AG04449 (cell line): ENCODE data around the gene CACNA2D4.

ENCODE experiments used
- CTCF ChIA-PET: fragments of 350-600 bp; formaldehyde crosslinking; extraction: SDS; loops from one replicate; lab custom pipeline; 2021; ENCODE audit warnings: antibody characterized with exemption; lab: Yijun Ruan, JAX
- POLR2A ChIA-PET: fragments of 400-600, 350-600 bp; formaldehyde crosslinking; extraction: SDS; loops from one replicate; lab custom pipeline; 2020; ENCODE audit warnings: antibody characterized with exemption, inconsistent platforms; lab: Yijun Ruan, JAX
- DNase-seq: peaks from one replicate; pipeline ENCODE4 v3.0.0-alpha.2; 2010; ENCODE audit warnings: low read depth, low spot score
- H3K4me3 ChIP-seq: 2 replicates; pipeline ENCODE4 v1.5.1; 2011; ENCODE audit warnings: low read depth, mild to moderate bottlenecking, control low read depth, low read length
- TF ChIP-seq, protein P1 (sequence below): IDR thresholded peaks from one replicate; pipeline ENCODE4 v1.5.1; 2011; ENCODE audit warnings: mild to moderate bottlenecking, moderate library complexity, low read length, control low read depth, inconsistent platforms; ENCODE audit not compliant: insufficient read depth; ENCODE audit errors: missing control alignments

The CACNA2D4 gene

DNA sequence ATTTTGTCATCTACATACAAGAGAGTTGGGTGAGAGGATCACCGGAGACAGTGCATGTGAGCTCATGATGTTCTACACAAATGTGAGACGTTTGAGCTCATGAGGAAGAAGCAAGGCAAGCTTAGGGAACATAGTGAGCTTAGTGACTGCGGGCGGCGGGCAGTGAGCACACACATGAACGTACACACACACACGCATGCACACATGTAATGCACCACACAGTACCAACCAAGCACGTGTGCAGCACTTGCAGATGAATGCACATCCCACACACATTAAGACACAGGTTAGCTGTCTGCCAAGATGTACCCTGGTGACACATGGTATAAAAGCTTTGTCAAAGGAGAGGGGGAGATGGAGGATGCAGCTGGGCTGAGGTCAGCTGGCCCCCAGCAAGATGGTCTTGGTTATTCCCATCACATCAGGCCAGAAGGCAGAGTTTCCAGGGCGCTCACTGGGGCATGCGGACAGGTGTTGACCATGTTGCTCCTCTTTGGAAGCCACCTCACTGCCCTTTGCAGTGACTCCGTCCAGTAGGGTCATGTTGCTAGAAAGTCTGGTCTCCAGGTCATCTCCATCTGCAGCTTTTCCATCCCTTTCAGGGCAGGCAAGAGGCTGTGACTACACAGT is 8.7 kb upstream of the CACNA2D4 start:
- CTCF ChIA-PET, result interaction anchor here (8.8 kb wide), 1 partner anchor 13 kb away, joined by 70 read pairs; no protein-coding TSS in a partner anchor
- H3K4me3 ChIP-seq, result no peak overlapping the region
- TF ChIP-seq, protein P1, sequence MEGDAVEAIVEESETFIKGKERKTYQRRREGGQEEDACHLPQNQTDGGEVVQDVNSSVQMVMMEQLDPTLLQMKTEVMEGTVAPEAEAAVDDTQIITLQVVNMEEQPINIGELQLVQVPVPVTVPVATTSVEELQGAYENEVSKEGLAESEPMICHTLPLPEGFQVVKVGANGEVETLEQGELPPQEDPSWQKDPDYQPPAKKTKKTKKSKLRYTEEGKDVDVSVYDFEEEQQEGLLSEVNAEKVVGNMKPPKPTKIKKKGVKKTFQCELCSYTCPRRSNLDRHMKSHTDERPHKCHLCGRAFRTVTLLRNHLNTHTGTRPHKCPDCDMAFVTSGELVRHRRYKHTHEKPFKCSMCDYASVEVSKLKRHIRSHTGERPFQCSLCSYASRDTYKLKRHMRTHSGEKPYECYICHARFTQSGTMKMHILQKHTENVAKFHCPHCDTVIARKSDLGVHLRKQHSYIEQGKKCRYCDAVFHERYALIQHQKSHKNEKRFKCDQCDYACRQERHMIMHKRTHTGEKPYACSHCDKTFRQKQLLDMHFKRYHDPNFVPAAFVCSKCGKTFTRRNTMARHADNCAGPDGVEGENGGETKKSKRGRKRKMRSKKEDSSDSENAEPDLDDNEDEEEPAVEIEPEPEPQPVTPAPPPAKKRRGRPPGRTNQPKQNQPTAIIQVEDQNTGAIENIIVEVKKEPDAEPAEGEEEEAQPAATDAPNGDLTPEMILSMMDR, result no peak
- DNase-seq, result no peak
- POLR2A ChIA-PET, result no interaction called here

DNA sequence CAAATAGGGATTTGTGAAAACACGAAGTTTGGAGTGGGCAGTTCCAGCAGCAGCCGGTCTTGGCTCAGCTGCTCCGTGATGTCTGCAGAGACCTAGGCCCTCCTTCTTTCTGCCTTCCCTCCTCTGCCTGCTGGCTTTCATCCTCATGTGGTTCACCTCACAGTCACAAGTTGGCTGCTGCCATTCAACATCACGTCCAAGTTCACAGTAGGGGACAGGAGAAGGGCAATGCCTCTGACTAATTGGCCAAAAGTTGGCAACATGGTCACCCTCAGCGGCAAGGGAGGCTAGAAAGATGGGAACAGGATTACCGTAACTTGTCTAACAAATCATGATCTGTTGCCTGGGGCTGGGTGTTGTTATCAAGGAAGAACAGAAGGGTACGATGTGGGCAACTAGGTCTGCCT is 7.8 kb upstream of the CACNA2D4 start:
- TF ChIP-seq, protein P1, result no peak
- no peak overlapping the region for H3K4me3 ChIP-seq
- ChIA-PET POLR2A (no interaction called here), CTCF (interaction anchor here (8.8 kb wide), 1 partner anchor 13 kb away, joined by 70 read pairs; no protein-coding TSS in a partner anchor)
- DNase-seq, result no peak

DNA sequence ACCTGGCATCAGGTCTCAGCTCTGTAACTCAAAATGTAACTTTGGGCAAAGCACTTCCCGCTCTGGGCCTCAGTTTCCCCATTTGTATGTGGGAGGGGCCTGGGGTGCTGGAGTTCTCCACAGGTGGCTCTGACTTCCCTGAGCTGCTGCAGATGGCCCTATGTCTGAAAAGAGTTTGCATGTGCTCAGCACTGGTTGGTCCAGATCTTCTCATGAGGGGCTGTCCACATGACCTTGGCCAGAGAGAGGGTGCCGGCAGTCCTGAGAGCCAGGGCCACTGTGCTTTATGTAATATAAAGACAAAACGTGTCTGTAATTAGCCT is 7.2 kb upstream of the CACNA2D4 start:
- no peak for DNase-seq
- no peak overlapping the region for H3K4me3 ChIP-seq
- TF ChIP-seq, protein P1, result no peak
- POLR2A ChIA-PET, result no interaction called here
- CTCF ChIA-PET, result interaction anchor here (8.8 kb wide), 1 partner anchor 14 kb away, joined by 70 read pairs; no protein-coding TSS in a partner anchor

DNA sequence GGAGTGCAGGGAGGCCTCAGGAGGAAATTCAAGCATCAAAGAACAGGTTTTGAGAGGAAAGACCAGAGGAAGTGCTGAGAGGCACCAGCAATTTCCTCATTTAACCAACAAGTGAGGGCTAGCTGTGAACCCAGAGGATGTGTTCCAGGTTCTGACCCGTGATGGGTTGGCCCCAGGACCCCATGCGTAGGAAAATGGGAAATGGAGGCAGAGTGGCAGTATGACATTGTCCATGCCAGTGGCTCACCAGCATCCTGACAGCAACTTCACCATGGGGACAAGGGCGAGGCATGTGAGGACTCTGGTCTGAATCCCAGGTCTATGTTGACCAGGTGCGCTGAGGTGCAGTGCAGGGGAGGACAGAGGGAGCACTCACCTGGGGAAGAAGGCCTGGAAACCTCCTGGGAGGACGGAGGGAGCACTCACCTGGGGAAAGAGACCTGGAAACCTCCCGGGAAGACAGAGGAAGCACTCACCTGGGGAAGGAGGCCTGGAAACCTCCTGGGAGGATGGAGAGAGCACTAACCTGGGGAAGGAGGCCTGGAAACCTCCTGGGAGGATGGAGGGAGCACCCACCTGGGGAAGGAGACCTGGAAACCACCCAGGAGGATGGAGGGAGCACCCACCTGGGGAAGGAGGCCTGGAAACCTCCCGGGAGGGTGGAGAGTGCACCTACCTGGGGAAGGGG is 6.7 kb upstream of the CACNA2D4 start:
- CTCF ChIA-PET, result interaction anchor here (8.8 kb wide), 1 partner anchor 15 kb away, joined by 70 read pairs; no protein-coding TSS in a partner anchor
- H3K4me3 ChIP-seq, result no peak overlapping the region
- POLR2A ChIA-PET, result no interaction called here
- TF ChIP-seq, protein P1, result no peak
- DNase-seq, result no peak

DNA sequence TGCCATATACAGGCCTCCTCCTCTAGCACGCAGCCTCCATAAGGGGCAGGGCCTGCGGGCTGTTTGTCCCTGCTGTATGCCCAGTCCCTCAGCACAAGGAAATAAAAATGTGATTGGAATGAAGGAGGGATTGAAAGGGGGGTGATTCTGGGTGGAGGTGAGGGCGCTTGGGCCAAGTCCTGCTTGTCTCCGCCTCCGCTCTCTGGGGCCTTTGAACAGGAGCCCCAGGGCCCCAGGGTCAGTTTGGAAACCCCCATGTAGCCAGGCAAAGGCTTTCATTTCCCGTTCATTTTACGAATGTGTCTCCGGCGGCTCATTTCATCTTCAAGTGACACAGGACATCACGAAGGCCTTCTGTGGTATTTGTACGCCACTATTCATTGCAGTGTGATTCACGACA is 4.5 kb upstream of the CACNA2D4 start:
- H3K4me3 ChIP-seq, result no peak overlapping the region
- TF ChIP-seq, protein P1, result no peak
- CTCF ChIA-PET, result interaction anchor here (8.8 kb wide), 1 partner anchor 17 kb away, joined by 70 read pairs; no protein-coding TSS in a partner anchor
- no peak for DNase-seq
- POLR2A ChIA-PET, result no interaction called here

DNA sequence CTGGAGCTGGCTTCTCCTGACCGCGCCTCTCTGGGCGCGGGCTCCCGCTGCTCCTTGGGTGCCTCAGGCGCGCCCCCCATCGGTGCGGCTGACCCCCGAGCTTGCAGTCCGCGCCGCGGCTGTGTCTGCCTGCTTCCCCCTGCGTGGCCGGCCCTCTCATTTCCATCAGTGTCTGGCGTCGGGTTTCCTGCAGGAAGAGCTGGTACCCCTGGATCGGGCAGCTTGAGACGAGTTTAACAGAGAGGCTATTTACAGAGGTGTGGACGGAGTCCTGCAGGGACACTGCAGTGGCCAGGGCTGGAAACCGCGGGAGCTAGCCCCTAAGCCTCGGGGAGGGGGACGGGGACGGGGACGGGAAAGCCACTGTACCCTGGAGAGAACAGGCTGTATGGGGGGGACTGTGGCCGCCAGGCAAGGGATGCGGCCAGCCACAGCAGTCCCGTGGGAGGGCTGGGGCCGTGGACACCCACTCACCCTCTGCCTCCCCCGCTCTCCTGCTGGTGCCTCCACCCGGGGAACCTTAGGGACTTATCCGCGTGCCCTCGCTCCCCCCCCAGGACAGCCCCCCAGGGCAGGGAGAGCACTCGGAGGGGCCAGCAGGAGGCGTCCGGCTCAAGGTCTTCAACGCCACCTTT is 3.7 kb upstream of the CACNA2D4 start:
- no peak for DNase-seq
- TF ChIP-seq, protein P1, result no peak
- CTCF ChIA-PET, result no interaction called here
- H3K4me3 ChIP-seq, result no peak overlapping the region
- POLR2A ChIA-PET, result no interaction called here
